Omental fat pad (tissue), 4 donors: ENCODE measurements around the gene ZNF136. TPM values are rescaled to one million over a fixed set of nuclear protein-coding genes. Genes with fewer than 3 reads are reported as not detected.

ENCODE experiments used
- ATAC-seq: fragments of 150-250 bp; one replicate; pipeline ENCODE4 v1.9.1; 2016; ENCODE audit warnings: mild to moderate bottlenecking, moderate library complexity; ENCODE audit not compliant: low FRiP score
- DNase-seq: peaks from one replicate; pipeline ENCODE4 v3.0.0-alpha.2; 2019; ENCODE audit warnings: low spot score
- CTCF ChIP-seq, 3 donors: fragments of 450-650 bp; IDR thresholded peaks; one replicate each; pipeline ENCODE4 v1.5.1; 2016 to 2017; ENCODE audit warnings: antibody characterized with exemption in 3 of 3, mild to moderate bottlenecking in 3 of 3, moderate library complexity in 2 of 3
- total RNA-seq, 4 donors: library from RNA; depleted of rRNA; stranded (reverse); fragments of >200 nt; gene quantifications; one replicate each; pipeline ENCODE4 v1.1.0, GENCODE V29; 2016

Gene ZNF136
- total RNA-seq, 4 donors from 2014 or later, result 4.8 to 10.4 (median 9.1) TPM

GRCh38 chr19:12187625-12188024, 24.7 kb downstream of the ZNF136 start:
- no peak for DNase-seq
- no peak for ATAC-seq
- no peak for TF ChIP-seq CTCF (IDR thresholded peaks at IDR 0.05)

GRCh38 chr19:12194827-12195731, 32.2 kb downstream of the ZNF136 start:
- peak; percentile 97 for ATAC-seq
- no peak for TF ChIP-seq CTCF (IDR thresholded peaks at IDR 0.05)
- DNase-seq, result peak; percentile 82

GRCh38 chr19:12198136-12198535, 35.2 kb downstream of the ZNF136 start:
- no peak for ATAC-seq
- no peak for DNase-seq
- TF ChIP-seq CTCF (IDR thresholded peaks at IDR 0.05), result no peak

GRCh38 chr19:12199757-12200419, 37.0 kb downstream of the ZNF136 start:
- no peak for ATAC-seq
- TF ChIP-seq CTCF (IDR thresholded peaks at IDR 0.05), result no peak

GRCh38 chr19:12202250-12202649, 39.4 kb downstream of the ZNF136 start:
- DNase-seq (no peak), ATAC-seq (no peak)
- TF ChIP-seq CTCF (IDR thresholded peaks at IDR 0.05), result no peak

More at GRCh38 chr19:12199757-12200419, 37.0 kb downstream of the ZNF136 start:
- DNase-seq, result no peak

- DNase-seq (no peak), ATAC-seq (no peak)
- TF ChIP-seq CTCF (IDR thresholded peaks at IDR 0.05), result no peak
Measured at GRCh38 chr19:12205296-12205695, 42.4 kb downstream of the ZNF136 start.
